GM11168 (cell line): ENCODE measurements around the gene VCP.

Experiments
- in situ Hi-C: fragments of 300-500 bp; cut with MboI; formaldehyde crosslinking; loops from one replicate; pipeline ENCODE4 v1.12.0; 2022; ENCODE audit warnings: low sequenced_read_pairs; ENCODE audit not compliant: unreplicated experiment

VCP gene

GRCh38 chr9:35072461-35073278 is at the start of gene VCP:
TSS of gene VCP (minus strand) at chr9:35072625. CDS start at chr9:35072353, 272 bp downstream.
- in situ Hi-C loops: loop anchor here (25.0 kb wide), 1 partner anchor 665 kb away; the partner anchor contains the start of genes CREB3, GBA2, RGP1 and TLN1

DNA sequence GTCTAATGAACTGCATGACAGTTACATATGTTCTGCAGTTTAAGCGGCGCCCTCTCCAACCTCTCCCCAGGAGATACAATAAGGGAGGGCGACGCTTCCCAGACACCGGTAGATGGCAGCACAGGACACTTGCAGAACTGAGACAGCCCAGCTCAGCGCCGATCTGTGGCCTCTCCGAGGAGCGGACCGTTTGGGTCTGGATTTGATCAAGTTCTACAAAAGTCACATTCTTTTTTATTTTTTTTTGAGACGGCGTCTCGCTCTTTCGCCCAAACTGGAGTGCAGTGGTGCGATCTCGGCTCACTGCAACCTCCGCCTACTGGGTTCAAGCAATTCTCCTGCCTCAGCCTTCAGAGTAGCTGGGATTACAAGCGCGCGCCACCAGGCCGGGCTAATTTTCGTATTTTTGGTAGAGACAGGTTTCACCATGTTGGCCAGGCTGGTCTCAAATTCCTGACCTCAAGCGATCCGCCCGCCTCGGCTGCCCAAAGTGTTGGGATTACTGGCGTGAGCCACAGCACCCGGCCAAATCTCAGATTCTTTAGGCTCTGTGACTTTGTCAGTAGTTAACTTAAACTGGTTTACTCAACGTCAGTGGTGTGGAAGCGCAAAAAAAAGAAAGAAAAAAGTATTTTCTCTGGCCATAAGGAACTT is 44.6 kb upstream of the VCP start:
- in situ Hi-C loops: loop anchor here (10.0 kb wide), 1 partner anchor 148 kb away; no protein-coding TSS in a partner anchor

DNA sequence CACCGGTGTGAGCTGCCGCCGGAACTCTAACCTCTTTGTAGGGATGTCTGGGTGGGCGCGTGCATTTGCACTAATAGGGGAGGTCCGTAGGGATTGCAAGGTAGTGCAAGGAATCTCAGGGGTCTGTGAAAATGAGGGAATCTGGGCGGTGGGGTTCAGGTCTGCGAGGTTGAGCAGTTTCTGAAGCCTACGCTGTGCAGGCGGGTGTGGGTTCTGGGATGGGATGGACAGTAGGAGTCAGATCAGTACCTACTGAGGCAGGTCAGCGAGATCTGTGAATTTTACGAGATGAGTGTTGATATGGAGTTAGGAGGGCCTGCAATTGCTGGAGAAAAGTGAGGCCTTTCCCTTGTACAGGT is 44.1 kb upstream of the VCP start:
- in situ Hi-C loops: loop anchor here (10.0 kb wide), 1 partner anchor 148 kb away; no protein-coding TSS in a partner anchor

DNA sequence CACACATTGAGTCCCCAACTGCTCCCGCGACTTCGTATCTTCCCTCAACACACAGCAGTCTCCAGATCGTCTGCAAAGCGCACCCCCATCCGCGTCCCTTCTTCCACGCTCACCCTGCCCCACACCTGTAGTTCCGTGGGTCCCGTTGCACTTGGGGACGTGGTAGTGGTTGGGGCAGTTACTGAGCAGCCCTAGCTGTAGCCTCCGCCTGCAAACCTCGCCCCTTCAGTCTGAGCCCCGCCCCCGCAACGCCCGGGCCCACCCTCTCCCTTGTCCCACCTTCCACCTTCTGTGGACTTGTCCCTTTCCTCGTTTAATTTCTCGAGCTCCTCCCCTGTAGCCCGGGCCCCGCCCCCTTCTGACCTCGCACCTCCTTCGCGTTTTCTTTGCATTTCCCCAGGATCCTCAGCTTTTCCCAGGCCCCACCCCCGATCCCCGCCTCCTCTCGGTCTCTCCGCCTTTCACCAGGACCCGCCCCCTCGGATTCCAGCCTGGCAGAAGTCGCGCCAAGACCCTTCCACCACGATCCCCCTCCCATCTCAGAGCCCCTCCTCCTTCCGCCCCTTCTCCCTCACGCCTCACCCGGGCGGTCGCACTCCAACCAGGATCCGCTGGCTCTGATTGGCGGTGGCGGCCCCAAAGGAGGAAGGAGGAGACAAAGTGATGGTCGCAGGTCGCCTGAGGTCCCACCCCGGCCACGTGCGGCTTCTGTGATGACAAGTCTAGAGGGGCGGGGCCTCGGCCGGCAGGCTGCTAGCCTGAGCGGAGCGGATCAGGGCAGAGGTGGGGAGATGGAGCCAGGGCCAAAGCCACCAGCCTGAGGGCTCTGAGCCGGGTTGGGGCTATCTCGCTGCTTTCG is 43.5 kb upstream of the VCP start, which contains the start of gene ATOSB:
TSS of gene ATOSB (minus strand) at position 183 of the 859 bp plus-strand sequence. CDS start 7,588 bp downstream, outside the sequence.
- in situ Hi-C loops: loop anchor here (10.0 kb wide), 1 partner anchor 149 kb away; no protein-coding TSS in a partner anchor

DNA sequence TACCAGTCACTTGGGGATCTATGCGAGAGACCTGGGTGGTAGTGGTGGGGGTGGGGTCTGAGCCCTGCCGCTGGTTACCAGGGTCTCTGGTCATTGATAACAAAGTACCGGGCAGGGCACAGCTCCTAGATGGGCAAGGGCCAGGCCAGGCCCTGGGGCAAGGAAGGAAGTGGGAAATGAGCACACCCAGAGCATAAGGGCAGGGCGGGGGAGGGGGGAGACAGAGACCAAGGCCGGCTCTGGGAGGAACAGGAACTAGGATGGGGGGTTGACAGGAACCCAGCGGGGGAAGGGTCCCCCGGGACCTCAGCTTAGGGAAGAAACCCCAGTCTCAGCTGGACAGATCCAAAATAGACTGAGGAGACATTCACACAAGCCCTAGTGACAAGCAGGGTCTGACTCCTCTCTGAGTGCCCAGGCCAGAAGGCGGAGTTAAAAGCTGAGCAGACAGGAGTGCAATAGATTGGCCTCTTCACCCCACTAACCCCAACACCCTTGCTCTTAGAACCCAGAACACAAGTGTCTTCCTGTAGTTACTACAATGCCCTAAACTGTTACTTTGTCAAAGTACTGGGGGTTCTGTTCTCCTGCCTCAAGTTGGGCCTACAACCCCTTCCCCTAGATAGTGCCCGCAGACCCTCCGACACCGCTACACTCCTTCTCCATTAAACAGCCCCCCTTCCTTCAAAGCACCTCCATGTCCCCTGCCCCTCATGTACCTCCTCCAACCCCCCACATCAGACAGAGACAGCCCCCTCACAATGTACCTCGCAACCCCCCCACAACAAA is 42.6 kb upstream of the VCP start:
- in situ Hi-C loops: loop anchor here (10.0 kb wide), 1 partner anchor 150 kb away; no protein-coding TSS in a partner anchor

DNA sequence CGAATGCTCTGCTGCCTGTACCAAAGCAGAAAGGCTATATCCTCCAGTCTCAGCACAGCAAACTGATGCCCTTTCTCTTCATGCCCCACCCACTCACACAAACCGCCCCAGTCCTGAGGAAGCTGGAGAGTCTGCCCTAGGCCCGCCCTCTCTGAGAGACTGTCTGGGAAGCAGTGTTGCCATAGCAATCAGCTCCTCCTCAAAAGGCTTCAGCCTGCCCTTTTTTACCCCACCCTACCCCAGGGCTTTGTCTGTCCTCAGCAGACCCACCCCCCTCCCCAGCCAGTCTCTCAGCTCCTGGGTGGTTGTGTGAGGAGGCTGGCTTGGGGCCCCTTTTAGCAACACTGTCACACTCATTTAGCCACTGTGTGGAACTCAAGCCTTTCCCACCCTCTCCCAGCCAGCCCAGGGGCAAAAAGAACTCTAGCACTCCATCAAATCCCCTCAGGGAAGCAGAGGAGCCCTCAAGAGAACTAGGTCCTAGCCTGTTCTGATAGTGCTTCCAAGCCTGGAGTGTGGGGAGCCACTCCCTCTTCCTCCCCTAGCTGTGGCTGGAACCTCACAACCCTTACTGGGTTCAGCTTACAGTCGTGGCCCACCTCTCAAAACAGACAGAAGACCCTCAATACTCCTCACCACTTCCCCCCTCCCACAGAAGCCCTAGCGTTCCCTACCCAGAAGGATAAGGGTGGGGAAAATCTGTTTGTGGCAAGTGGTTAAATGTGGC is 41.9 kb upstream of the VCP start:
- in situ Hi-C loops: loop anchor here (10.0 kb wide), 1 partner anchor 151 kb away; no protein-coding TSS in a partner anchor

- in situ Hi-C loops: loop anchor here (10.0 kb wide), 1 partner anchor 152 kb away; no protein-coding TSS in a partner anchor
Observed at GRCh38 chr9:35112257-35113020, 40.0 kb upstream of the VCP start.

DNA sequence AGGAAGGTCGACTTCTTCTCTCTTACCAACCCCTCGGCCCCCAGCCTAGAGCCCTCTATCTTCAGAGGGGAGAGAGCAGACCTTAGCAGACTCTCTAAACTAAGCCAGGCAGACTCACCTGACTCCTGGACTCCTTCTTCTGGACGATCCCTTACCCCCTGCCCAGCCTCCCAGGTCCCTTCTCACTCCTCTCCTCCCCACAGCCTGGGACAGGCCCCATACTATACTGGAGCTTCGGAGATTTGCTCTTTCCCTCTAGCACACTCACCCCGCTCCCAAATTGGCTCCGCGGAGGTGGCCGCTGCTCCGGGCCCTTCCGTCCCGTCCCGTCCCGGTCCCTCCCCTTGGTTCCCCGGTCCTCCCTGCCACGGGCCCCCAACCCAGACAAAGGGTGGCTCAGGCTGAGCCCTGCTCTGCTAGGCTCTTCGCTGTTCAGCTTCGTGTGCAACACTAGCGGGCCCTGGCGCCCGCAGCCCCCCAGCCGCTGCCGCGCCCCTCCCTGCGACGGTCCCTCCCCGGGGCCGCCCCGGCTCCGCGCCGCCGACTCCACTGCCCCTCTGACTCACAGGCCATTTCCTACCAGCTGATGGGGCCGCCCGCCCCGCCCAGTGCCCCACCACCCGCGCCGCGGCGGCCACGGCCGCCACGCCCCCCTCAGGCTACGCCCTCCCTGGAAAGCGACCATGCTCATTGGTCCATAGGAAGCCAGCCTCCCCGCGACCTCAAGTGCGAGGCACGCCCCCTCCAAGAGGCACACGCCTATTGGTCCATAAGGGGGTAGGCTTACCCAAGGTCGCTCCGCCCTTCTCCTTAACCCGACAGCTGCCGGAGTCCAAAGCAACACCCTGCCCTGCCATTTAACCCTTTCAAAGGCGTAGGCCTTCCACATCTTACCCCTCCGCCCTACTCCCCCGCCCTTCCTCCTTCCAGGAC is 38.8 kb upstream of the VCP start:
- in situ Hi-C loops: loop anchor here (10.0 kb wide), 1 partner anchor 154 kb away; no protein-coding TSS in a partner anchor

GRCh38 chr9:35110327-35110761 is 37.9 kb upstream of the VCP start:
- in situ Hi-C loops: loop anchor here (10.0 kb wide), 1 partner anchor 154 kb away; no protein-coding TSS in a partner anchor

DNA sequence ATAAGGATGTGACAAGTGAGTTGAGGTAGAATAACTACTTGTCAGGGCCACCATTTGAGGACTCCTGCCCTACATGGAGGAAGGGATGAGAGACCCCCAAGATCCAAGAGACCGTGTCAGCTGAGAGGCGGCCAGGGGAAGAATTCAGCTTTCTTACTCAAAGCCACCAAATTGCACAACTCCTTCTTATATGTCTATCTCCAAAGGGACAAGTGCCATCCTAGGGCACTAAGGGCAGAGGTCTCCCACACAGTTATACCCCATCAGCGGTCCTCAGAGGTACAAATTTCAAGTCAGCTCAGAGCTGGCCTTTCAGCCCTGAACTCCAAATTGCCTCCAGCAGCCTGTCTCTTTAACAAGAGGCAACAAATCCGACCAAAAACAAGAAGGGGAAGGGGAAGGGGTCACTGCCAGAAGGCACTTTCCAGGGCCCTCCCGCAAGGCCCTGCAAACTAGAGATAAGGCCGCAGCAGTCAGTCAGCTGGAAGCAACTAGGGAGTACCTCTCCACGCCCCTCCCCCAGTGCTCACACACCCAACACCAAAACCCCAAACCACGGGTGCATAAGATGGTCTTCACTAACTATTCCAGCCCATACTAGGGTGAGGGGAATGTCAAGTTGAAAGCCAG is 36.6 kb upstream of the VCP start:
- in situ Hi-C loops: no loop called here

DNA sequence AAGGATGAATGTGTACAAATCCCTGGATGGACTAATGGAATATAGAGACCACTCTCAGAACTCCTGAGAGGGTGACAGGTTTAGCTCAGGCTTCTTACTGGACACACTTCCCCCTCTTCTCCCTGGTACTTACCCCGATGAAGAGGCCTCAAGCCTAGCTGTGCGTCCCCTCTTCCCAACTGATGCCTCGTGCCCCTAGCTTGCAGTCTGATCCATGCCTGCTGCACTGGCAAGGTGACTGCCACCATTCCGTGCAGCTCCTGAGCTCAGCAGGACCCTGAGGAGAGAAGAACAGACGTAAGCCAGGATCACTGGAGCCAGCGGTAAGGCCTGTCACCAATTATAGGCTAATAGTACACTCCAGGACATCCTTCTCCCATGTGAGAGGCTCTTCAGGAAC is 36.0 kb upstream of the VCP start:
- in situ Hi-C loops: no loop called here

- in situ Hi-C loops: no loop called here
Observed at GRCh38 chr9:35107297-35108290, 35.2 kb upstream of the VCP start.

- in situ Hi-C loops: no loop called here
Observed at GRCh38 chr9:35106343-35106730, 33.9 kb upstream of the VCP start.

- in situ Hi-C loops: no loop called here
Observed at GRCh38 chr9:35105571-35106342, 33.3 kb upstream of the VCP start.
